Measurements from ENCODE around the gene MPDU1.
"Not testable (repeated sequence)": the region's sequence is repeated elsewhere in the genome, so short reads cannot be mapped to it uniquely, and the experiment has no call there.

The MPDU1 gene

GRCh38 chr17:7582396-7583252 is 1.0 kb upstream of the MPDU1 start:
- no peak for DNase-seq

GRCh38 chr17:7586673-7587419 is 3.2 kb downstream of the MPDU1 start:
- no peak for DNase-seq

- peak; percentile 39 for DNase-seq
These were observed 3.9 kb downstream of the MPDU1 start for GRCh38 chr17:7587420-7588151.

GRCh38 chr17:7588553-7589203 is 5.0 kb downstream of the MPDU1 start:
- DNase-seq = no peak

GRCh38 chr17:7589204-7589868 is 5.7 kb downstream of the MPDU1 start:
- peak; percentile 40 for DNase-seq

- DNase-seq = no peak
These were observed 6.4 kb downstream of the MPDU1 start, which contains the start of gene SOX15 for GRCh38 chr17:7589891-7590691. Gene SOX15 (minus strand): TSS chr17:7590094. CDS start chr17:7589676, 418 bp downstream.

GRCh38 chr17:7590743-7591142 is 7.1 kb downstream of the MPDU1 start:
- DNase-seq = no peak

GRCh38 chr17:7591596-7591995 is 7.9 kb downstream of the MPDU1 start:
- DNase-seq = no peak

GRCh38 chr17:7592422-7593021 is 8.9 kb downstream of the MPDU1 start:
- DNase-seq = no peak

GRCh38 chr17:7593296-7593695 is 9.6 kb downstream of the MPDU1 start:
- no peak for DNase-seq

- not testable (repeated sequence) for DNase-seq
These were observed 13.9 kb downstream of the MPDU1 start for GRCh38 chr17:7597561-7597960.

GRCh38 chr17:7606280-7606679 is 22.6 kb downstream of the MPDU1 start:
- DNase-seq = no peak

- DNase-seq = no peak
These were observed 27.0 kb downstream of the MPDU1 start for GRCh38 chr17:7610641-7611040.

GRCh38 chr17:7611635-7612293 is 28.1 kb downstream of the MPDU1 start:
- no peak for DNase-seq

GRCh38 chr17:7612294-7612640 is 28.6 kb downstream of the MPDU1 start:
- no peak for DNase-seq

- DNase-seq = no peak
These were observed 30.2 kb downstream of the MPDU1 start for GRCh38 chr17:7613769-7614424.

- DNase-seq = peak; percentile 98
These were observed 31.0 kb downstream of the MPDU1 start, which contains the start of gene FXR2 for GRCh38 chr17:7614425-7615264. Gene FXR2 (minus strand): TSS chr17:7614897. CDS start chr17:7614532, 365 bp downstream.

GRCh38 chr17:7615265-7615747 is 31.7 kb downstream of the MPDU1 start:
- DNase-seq = no peak

GRCh38 chr17:7618608-7619007 is 35.0 kb downstream of the MPDU1 start:
- DNase-seq = no peak
